GM21381 (cell line): ENCODE results near the gene UPK3BL2.
A peak's percentile ranks its signal among the peaks of the same experiment; 100 is the strongest.
"Not testable (repeated sequence)": the region's sequence is repeated elsewhere in the genome, so short reads cannot be mapped to it uniquely, and the experiment has no call there.

Experiments
- ATAC-seq: cut with Tn5 transposase; IDR thresholded peaks from one replicate; pipeline ENCODE4 v1.9.1; 2021; ENCODE audit warnings: mild to moderate bottlenecking, moderate library complexity; ENCODE audit not compliant: unreplicated experiment

UPK3BL2 gene, protein sequence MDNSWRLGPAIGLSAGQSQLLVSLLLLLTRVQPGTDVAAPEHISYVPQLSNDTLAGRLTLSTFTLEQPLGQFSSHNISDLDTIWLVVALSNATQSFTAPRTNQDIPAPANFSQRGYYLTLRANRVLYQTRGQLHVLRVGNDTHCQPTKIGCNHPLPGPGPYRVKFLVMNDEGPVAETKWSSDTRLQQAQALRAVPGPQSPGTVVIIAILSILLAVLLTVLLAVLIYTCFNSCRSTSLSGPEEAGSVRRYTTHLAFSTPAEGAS

GRCh38 chr7:102543596-102543995, at the start of gene UPK3BL2:
Gene UPK3BL2 (minus strand): TSS chr7:102543696. CDS start chr7:102543636, 60 bp downstream.
- ATAC-seq, result not testable (repeated sequence)

- peak; percentile 51 for ATAC-seq
Observed at GRCh38 chr7:102592477-102593019, 49.1 kb upstream of the UPK3BL2 start.

DNA sequence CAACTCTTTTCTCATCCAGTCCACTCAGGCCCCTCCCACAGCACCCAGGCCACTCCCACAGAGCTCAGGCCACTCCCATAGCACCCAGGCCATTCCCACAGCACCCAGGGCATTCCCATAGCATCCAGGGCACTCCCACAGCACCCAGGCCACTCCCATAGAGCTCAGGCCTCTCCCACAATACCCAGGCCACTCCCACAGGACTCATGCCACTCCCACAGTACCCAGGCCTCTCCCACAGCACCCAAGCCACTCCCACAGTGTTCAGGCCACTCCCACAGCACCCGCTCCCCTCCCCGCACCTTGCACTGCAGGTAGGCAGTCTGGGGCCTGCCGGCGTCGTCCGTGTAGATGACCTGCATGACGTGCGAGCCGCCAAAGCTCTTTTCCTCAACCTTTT, 46.4 kb upstream of the UPK3BL2 start:
- ATAC-seq, result peak; percentile 38

- not testable (repeated sequence) for ATAC-seq
Observed at GRCh38 chr7:102583495-102583894, 40.0 kb upstream of the UPK3BL2 start.

DNA sequence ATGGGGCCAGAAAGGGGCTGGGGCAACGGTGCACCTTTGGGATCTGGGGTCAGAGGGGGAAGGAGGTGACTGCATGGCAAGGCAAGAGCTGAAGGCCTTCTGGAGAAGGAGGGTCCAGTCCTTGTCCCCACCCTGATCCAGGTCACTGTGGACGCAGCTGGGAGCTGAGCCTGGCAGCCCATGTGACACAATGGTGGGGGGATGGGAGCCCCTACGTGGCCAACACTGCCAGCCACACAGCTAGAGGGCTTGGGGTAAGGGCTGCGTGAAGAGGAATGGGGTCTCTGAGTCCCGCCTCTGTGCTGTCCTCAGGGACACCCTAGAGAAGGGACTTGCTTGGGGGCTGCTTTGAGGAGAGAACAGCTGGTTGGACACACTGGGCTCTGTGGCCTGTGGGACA, 38.2 kb upstream of the UPK3BL2 start:
- not testable (repeated sequence) for ATAC-seq

- not testable (repeated sequence) for ATAC-seq
Observed at GRCh38 chr7:102578486-102578885, 35.0 kb upstream of the UPK3BL2 start.

- ATAC-seq, result not testable (repeated sequence)
Observed at GRCh38 chr7:102577315-102578240, 34.1 kb upstream of the UPK3BL2 start.

DNA sequence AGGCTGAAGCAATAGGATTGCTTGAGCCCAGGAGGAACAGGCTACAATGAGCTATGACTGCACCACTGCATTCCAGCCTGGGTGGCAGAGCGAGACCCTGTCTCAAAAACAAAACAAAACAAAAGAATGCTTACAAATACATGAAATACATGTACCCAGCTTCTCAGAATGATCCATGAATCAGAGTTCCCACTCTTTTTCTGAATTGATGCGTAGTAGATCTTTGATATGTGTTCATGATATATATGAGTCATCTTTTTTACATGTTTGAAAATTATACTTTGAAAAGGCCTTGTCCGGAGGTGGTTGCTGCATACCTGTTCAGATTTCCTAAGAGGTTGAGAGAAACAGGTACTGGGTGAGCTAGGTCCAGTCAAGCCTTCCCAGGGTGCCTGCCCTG, 32.9 kb upstream of the UPK3BL2 start:
- ATAC-seq, result not testable (repeated sequence)

GRCh38 chr7:102574607-102575006, 31.1 kb upstream of the UPK3BL2 start:
- not testable (repeated sequence) for ATAC-seq

DNA sequence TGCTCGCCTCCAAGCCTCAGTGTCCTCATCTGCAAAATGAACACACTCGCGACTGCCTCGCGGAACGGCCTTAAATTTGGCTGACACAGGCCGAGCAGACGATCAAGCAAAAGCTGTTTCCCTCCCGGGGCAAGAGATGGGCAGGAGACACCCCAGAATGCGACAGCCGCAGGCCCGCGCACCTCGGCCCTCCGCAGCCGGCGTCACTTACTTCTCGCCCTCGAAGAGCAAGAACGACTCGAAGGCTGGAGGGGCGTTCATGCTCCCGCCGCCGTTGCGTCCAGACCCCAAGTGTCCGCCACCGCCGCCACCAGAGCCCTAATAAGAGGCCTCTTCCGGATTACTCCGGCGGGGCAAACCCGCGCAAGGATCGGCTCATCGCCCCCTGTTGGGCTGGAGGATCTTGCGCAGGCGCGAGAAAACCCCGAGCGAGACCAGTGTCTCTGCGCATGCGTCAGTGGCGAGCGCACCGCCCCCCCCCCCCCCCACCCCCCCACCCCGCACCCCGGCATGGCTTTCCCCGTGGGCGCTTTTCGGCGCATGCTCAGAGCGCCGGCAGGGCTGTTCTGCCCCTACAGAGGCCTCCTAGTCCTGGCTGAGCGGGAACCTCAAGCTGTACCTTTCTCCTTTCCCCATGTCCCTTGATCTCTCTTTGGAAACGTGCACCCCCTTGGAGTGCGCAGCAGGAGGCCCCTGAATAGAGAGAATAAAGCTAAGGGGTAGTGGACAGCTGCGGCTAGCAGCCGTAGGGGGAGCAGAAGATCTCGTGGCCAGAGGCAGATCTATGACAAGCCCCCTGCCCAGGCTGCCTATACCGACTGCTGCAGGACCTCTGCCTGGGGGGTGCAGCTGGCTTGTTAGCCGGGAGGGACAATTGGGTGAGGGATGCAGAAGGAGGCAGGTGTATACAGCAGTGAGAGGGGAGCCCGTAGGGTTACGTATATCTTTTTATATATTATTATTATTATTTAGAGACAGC, 29.1 kb upstream of the UPK3BL2 start, which contains the start of gene POLR2J3:
Gene POLR2J3 (minus strand): TSS at position 323 of the 979 bp plus-strand sequence. CDS start 62 bp downstream, at position 261.
- ATAC-seq, result peak; percentile 95

DNA sequence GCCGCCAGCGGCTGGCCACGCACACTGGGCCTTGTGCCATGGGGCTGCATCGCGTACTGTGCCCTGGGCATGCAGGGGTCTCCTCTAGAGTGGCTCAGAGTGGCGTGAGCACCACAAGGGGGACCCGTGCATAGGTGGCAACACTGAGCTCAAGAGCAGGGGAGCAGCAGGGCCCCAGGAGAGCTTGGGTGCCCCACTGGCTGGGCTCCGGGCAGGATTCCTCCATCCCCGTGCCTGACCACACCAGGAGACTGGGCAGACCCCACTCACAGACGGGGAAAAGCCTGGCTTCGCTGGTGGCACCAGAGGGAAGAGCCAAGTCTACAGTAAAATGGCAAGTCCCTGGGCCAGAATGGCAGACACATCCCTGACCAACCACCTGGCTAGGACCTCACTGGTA, 25.1 kb upstream of the UPK3BL2 start:
- ATAC-seq, result not testable (repeated sequence)

DNA sequence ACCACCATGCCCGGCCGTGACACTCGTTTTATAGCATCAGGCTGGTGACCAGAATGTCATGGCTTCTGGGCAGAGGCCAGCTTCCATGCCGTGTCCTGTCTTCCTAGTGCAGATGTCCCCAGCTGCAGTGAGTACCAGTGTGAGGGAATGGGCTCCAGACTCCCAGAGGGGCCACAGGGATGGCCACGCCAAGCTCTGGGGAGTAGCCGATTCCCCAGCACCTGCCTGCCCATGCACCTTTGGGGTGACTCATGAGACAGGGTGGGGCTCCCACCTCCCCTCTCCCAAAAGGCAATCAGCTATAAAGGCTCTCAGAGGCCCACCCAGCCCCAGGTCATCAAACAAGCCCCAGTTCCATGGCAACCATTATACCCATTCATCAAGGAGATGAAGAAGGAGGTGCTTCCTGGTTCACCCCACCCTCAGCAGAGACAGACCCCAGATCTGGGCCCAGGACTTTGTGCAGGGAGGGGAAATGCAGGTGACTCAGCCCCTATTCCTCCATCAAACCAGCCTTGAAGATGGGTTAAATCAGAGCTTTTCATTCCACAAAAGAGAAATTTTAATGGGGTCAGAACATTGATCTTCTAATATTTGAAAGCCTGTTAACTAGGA, 7.4 kb upstream of the UPK3BL2 start, which contains the start of gene SPDYE2:
Gene SPDYE2 (plus strand): TSS at position 419 of the 615 bp plus-strand sequence. CDS start 2,030 bp downstream, outside the sequence.
- ATAC-seq, result not testable (repeated sequence)

DNA sequence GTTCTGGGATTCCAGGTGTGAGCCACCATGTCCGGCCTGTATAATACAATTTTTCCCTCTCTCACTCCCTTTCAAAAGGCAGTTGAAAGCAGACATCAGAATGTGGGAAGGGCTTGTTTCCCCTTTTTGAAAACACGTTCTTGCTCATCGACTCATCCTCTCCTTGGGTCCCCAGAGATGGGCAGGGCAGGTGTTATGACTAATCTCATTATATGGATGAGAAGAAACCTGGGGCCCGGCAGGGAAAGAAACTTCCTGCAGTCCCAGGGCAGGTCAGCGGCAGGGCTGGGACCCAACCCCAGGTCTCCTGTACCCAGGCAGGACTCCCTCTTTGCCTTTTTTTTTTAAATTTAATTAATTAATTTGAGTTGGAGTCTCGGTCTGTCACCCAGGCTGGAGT, 2.9 kb upstream of the UPK3BL2 start:
- ATAC-seq, result peak; percentile 76

GRCh38 chr7:102545288-102545687, 1.8 kb upstream of the UPK3BL2 start:
- ATAC-seq, result not testable (repeated sequence)

DNA sequence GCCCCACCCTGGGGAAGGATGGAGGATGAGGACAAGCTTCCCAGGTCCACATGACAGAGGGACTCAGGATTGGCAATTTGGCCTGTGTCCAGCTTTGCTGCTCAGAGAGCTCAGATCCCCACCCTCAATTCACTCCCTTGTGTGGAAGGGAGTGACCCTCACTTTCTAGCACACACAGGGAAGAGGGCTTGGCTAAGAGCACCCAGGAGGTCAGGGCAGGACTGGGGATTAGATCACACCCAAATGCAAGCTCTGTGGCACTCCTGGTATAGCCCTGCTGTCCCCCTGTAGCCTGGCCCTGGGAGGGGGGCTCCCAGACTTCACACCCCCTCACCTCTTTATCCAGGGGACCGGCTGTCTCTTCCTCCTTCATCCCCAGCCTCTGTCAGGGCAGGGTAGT, 876 bp upstream of the UPK3BL2 start:
- ATAC-seq, result not testable (repeated sequence)

DNA sequence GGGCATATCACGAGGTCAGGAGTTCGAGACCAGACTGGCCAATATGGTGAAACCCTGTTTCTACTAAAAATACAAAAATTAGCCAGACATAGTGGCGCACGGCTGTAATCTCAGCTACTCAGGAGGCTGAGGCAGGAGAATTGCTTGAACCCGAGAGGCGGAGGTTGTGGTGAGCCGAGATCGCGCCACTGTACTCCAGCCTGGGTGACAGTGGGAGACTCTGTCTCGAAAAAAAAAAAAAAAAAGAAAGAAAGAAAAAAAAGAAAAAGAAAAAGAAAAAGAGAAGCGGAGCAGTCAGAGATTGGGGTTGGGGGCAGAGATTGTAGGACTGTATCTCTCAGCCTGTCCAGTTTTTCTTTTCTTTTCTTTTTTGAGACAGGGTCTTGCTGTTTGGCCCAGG, 725 bp downstream of the UPK3BL2 start:
- ATAC-seq, result not testable (repeated sequence)

DNA sequence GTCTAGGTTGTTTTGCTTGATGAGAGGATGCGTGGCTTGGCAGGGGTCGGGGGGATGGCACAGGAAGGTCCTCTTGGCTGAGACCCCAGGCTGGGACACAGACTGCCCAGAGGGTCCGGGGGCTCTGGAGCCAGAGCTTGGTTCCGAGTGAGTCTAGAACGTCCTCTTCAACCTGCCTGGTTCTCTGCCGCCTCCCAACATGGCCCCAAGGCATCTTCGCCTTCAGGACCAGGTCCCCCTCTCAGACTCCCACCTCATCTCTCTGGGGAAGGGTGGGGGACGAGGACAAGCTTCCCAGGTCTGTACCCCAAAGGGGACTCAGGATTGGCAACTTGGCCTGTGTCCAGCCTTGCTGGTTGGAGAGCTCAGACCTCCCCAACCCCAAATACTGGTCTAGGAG, 1.4 kb downstream of the UPK3BL2 start:
- not testable (repeated sequence) for ATAC-seq

DNA sequence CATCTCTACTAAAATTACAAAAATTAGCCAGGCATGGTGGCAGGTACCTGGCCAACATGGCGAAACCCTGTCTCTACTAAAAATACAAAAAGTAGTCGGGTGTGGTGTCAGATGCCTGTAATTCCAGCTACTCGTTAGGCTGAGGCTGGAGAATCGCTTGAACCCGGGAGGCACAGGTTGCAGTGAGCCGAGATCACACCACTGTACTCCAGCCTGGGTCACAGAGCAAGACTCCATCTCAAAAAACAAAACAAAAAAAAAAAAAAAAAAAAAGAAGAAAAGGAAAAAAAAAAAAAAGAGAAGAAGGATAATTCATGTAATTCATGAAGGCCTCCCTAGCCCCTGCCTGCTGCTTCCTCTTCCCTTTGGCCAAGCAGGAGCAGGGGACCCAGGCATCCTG, 2.9 kb downstream of the UPK3BL2 start:
- not testable (repeated sequence) for ATAC-seq

- not testable (repeated sequence) for ATAC-seq
Observed at GRCh38 chr7:102535062-102535615, 8.4 kb downstream of the UPK3BL2 start.
